ENCODE data around the gene SLC5A11.

SLC5A11 gene

DNA sequence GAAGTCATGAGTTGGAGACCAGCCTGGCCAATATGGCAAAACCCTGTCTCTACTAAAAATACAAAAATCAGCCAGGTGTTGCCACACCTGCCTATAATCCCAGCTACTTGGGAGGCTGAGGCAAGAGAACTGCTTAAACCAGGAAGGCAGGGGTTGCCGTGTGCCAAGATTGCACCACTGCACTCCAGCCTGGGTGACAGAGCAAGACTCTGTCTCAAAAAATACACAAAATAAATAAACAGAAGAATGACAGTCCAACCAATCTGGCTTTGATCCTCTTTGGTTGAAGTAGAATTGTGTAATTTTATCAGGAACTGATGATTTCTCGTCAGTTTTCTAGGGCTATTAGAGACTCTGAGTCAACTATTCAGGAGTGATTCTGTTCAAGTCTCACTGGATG, 79.4 kb downstream of the SLC5A11 start:
- no peak for DNase-seq

- no peak for DNase-seq
Measured at GRCh38 chr16:24929409-24929808, 83.6 kb downstream of the SLC5A11 start.

DNA sequence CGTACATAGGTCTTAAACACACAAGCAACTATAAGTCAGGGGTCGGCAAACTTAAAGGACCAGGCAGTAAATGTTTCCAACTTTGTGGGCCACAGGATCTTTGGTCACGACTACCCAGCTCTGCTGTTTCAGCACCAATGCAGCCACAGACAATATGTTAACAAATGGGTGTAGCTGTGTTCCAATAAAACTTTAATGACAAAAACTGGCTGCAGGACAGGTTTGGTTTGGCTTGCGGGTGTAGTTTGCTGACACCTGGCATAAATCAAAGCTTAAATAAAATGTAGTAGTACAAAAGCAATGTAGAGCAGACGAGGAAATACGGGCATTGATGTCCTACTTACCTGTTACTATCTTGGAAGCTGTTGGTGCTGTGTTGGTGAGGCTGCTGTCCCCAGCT, 84.7 kb downstream of the SLC5A11 start:
- no peak for DNase-seq

GRCh38 chr16:24931091-24931490, 85.3 kb downstream of the SLC5A11 start:
- DNase-seq: no peak

DNA sequence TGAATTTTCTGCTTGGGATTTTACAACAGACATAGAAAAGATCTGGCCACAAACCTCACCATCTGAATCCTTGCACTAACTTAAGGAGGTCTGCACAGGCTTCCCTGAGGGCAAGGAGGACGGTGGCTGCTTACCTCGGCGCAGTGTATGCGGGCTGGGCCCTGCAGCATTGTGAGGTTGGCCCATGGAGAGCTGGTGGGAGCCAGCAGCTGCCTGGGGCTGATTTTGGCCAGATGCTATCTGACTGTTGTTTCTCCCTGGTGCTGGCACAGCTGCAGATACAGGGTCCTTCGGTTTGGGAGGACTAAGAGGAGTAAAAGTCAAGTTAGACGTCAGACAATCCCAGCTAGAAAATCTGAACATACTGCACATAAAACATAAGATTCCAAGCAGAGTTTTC, 89.6 kb downstream of the SLC5A11 start:
- DNase-seq: no peak

DNA sequence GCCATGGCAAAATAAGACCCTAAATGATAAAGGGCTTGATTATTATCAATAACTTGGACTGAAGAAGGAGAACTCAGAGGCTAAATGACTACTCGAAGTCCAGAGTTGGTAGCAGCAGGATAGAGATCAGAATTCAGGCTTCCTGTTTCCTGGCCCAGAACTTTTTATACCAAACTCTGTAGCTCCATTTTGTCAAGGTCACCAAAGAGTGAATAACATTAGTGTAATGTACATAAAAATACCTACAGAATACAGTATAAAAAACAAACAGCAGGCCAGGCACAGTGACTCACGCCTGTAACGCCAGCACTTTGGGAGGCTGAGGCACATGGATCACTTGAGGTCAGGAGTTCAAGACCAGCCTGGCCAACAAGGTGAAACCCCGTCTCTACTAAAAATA, 90.4 kb downstream of the SLC5A11 start:
- DNase-seq: no peak

DNA sequence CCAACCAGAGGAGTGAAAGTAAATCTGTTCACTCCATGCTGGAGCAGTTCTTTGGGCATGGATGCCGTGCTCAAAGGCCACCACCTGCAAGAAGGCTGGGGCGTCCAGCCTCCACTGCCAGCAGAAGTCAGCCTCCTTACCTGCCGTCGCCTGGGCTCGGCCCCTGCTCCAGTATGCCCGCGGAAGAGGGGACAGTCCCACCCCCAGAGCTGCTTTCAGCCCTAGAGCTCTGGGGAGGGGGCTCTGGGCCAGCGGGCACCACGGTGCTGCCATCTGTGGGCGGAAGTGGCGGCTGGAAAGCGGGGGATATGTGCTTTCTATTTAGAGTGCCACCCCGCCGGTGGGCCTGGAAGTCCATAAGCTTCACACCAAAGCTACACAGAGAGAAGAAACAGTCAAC, 93.5 kb downstream of the SLC5A11 start:
- no peak for DNase-seq

- DNase-seq: no peak
Measured at GRCh38 chr16:24939738-24940137, 94.0 kb downstream of the SLC5A11 start.

DNA sequence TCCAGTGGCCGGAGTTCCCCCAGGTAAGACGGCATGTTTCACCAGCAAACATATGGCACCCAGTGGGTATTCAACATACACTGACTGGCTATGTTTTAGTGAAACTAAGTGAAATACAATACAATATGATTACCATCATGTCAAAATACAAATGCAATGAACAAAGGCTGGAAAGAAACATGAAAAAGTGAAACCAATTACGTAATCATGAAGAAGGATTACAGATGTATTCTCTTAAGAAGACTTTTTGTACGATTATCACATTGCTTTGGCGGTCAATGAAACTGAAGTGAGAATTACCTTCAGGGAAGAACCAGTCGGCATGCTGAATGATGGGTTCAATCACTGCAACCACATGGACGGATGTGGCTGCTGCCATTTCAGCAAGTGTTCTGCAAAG, 97.7 kb downstream of the SLC5A11 start:
- no peak for DNase-seq

- DNase-seq: no peak
Measured at GRCh38 chr16:24944206-24944605, 98.4 kb downstream of the SLC5A11 start.

GRCh38 chr16:24946155-24946554, 100.4 kb downstream of the SLC5A11 start:
- no peak for DNase-seq

GRCh38 chr16:24950275-24950674, 104.5 kb downstream of the SLC5A11 start:
- no peak for DNase-seq

- DNase-seq: no peak
Measured at GRCh38 chr16:24953306-24953705, 107.5 kb downstream of the SLC5A11 start.

DNA sequence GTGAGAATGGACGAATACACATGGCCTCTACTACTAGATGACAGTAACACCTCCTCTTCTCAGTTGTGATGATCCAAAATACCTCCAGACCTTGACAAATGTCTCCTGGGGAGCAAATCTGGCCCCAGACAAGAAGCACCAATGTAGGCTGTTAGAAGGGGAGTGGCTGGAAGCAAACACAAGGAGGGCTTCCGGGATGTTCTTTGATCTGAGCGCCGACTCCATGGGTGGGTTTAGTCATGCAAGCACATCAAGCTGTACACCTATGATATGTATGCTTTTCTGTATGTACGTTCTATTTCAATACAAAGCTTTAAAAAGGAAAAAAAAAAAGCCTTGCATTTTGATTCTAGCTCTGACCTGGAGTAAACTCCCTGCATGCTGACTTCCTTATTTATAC, 108.0 kb downstream of the SLC5A11 start:
- DNase-seq: no peak

- no peak for DNase-seq
Measured at GRCh38 chr16:24954137-24954536, 108.4 kb downstream of the SLC5A11 start.

- DNase-seq: no peak
Measured at GRCh38 chr16:24955975-24956731, 110.4 kb downstream of the SLC5A11 start.

- no peak for DNase-seq
Measured at GRCh38 chr16:24957887-24958286, 112.1 kb downstream of the SLC5A11 start.

Data from GF-D8 (cell line).